Karpas-422 (cell line): Measurements from ENCODE around the gene TRAPPC10. TPM values are rescaled to one million over a fixed set of nuclear protein-coding genes. Genes with fewer than 3 reads are reported as not detected.
"Not testable (repeated sequence)": the region's sequence is repeated elsewhere in the genome, so short reads cannot be mapped to it uniquely, and the experiment has no call there.

Experiments
- DNase-seq: peaks from one replicate; pipeline ENCODE4 v3.0.0-alpha.2; 2015
- H2AFZ ChIP-seq: fragments of 200-600 bp; sonication (generic); 2 replicates; pipeline ENCODE4 v1.6.1; 2014; ENCODE audit warnings: antibody characterized with exemption, low read length, mixed read lengths
- H3K27ac ChIP-seq: fragments of 200-600 bp; sonication (generic); 2 replicates; pipeline ENCODE4 v1.5.1; 2014; ENCODE audit warnings: mild to moderate bottlenecking, low read length, moderate library complexity
- H3K27me3 ChIP-seq: fragments of 200-600 bp; sonication (generic); 2 replicates; pipeline ENCODE4 v1.6.1; 2014; ENCODE audit warnings: low read length, mixed read lengths
- H3K36me3 ChIP-seq: fragments of 200-600 bp; sonication (generic); 2 replicates; pipeline ENCODE4 v1.6.1; 2014; ENCODE audit warnings: low read length, mixed read lengths; ENCODE audit not compliant: insufficient read depth
- H3K4me1 ChIP-seq: fragments of 200-600 bp; sonication (generic); 2 replicates; pipeline ENCODE4 v1.6.1; 2014; ENCODE audit warnings: mild to moderate bottlenecking, low read length, mixed read lengths
- H3K4me2 ChIP-seq: fragments of 200-600 bp; sonication (generic); 2 replicates; pipeline ENCODE4 v1.6.1; 2014; ENCODE audit warnings: low read length, low read depth, mild to moderate bottlenecking; ENCODE audit not compliant: poor library complexity, severe bottlenecking
- H3K4me3 ChIP-seq: fragments of 200-600 bp; sonication (generic); 2 replicates; pipeline ENCODE4 v1.5.1; 2014; ENCODE audit warnings: mild to moderate bottlenecking, antibody characterized with exemption, low read length, mixed read lengths
- H3K79me2 ChIP-seq: fragments of 200-600 bp; sonication (generic); 2 replicates; pipeline ENCODE4 v1.6.1; 2014; ENCODE audit warnings: mild to moderate bottlenecking, low read length, mixed read lengths
- H3K9ac ChIP-seq: fragments of 200-600 bp; sonication (generic); 2 replicates; pipeline ENCODE4 v1.6.0; 2014; ENCODE audit warnings: low read length
- H3K9me2 ChIP-seq: fragments of 200-600 bp; sonication (generic), shearing (Covaris generic); replicated peaks from 2 replicates; pipeline ENCODE4 v1.6.0; 2014; ENCODE audit warnings: mild to moderate bottlenecking, low read length, moderate library complexity; ENCODE audit not compliant: insufficient read depth
- H3K9me3 ChIP-seq: fragments of 300-700, 200-600 bp; sonication (generic); 2 replicates; pipeline ENCODE4 v1.6.1; 2014; ENCODE audit warnings: low read length, mixed read lengths
- H4K20me1 ChIP-seq: fragments of 200-600 bp; sonication (generic); 2 replicates; pipeline ENCODE4 v1.6.1; 2014; ENCODE audit warnings: mild to moderate bottlenecking, antibody characterized with exemption, low read length, low read depth; ENCODE audit not compliant: insufficient read depth
- total RNA-seq: library from RNA; depleted of rRNA; stranded (reverse); fragments of >200 nt; shearing (Covaris generic); gene quantifications from 2 replicates; pipeline ENCODE4 v1.2.3, GENCODE V29; 2014; ENCODE audit warnings: low replicate concordance

The TRAPPC10 gene
- total RNA-seq, 1 experiment from 2014 or later = 40.3 TPM

DNA sequence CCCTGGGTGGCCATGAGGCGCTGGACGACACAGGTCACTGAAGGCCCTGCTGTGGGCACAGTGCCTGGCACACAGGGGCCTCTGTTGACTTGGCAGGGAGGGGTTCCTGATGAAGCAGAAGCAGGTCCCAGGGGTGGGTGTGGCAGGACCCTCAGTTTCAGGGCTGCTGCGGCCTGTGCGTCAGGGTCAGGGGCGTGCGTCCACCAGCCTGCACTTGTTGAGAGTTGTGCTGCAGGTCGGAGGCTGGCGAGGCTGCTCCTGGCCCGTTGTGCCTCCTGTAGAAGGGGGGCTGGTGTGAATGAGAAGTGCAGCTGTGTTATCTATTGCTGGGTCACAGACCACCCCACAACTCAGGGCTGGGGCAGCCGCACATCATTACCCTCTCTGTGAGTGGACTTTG lies 130.4 kb downstream of the TRAPPC10 start:
- not testable (repeated sequence) for H3K27me3 ChIP-seq, H2AFZ ChIP-seq, H3K4me1 ChIP-seq, H3K9me3 ChIP-seq, DNase-seq, H3K27ac ChIP-seq, H3K36me3 ChIP-seq, H3K9ac ChIP-seq, H3K4me2 ChIP-seq, H3K79me2 ChIP-seq, H3K9me2 ChIP-seq, H3K4me3 ChIP-seq, H4K20me1 ChIP-seq

DNA sequence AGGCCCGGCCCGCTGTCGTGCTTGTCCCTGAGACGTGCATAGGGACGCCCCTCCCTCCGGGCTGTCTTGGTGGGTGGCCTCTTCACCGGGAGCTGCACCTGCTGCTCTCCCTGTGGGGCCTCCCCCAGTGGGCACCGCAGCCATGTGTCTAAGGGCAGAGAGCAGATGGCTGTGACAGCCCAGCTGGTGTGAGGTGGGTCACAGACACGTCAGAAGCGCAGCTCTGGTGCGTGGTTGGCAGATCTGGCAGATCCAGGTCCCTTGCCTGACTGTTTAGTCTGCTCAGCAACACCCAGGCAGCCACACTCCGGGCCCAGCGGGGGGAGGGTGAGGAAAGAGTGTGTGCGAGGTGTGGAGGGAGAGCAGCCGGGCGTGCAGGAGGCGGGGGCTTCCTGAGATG lies 131.3 kb downstream of the TRAPPC10 start:
- H3K4me3 ChIP-seq, H3K79me2 ChIP-seq, H3K9me2 ChIP-seq, H3K4me1 ChIP-seq, H3K4me2 ChIP-seq, H2AFZ ChIP-seq, H3K9ac ChIP-seq, DNase-seq, H3K27me3 ChIP-seq, H3K36me3 ChIP-seq, H3K9me3 ChIP-seq, H4K20me1 ChIP-seq, H3K27ac ChIP-seq: not testable (repeated sequence)

DNA sequence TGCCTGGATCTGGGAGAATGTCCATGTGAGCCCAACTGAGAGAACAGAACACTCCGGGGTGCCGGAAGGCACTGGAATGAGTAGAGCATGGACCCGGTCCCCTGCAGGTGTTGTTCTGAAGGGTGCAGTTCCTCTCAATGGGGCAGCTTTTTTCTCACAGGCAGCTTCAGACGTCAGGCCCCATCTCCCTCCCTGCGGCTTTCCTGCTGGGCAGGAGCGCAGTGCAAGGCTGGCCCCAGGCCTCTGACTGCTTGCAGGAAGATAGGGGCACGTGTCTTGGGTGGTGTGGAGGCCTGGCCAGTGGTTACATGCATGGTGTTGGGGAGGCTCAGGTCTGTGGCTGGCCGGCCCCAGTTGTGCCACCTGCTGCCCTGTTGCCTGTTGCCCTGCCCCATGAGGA lies 131.9 kb downstream of the TRAPPC10 start:
- not testable (repeated sequence) for H3K9me2 ChIP-seq, H4K20me1 ChIP-seq, H3K9me3 ChIP-seq, H3K4me2 ChIP-seq, H3K27ac ChIP-seq, DNase-seq, H3K79me2 ChIP-seq, H3K4me1 ChIP-seq, H3K36me3 ChIP-seq, H2AFZ ChIP-seq, H3K9ac ChIP-seq, H3K27me3 ChIP-seq, H3K4me3 ChIP-seq

DNA sequence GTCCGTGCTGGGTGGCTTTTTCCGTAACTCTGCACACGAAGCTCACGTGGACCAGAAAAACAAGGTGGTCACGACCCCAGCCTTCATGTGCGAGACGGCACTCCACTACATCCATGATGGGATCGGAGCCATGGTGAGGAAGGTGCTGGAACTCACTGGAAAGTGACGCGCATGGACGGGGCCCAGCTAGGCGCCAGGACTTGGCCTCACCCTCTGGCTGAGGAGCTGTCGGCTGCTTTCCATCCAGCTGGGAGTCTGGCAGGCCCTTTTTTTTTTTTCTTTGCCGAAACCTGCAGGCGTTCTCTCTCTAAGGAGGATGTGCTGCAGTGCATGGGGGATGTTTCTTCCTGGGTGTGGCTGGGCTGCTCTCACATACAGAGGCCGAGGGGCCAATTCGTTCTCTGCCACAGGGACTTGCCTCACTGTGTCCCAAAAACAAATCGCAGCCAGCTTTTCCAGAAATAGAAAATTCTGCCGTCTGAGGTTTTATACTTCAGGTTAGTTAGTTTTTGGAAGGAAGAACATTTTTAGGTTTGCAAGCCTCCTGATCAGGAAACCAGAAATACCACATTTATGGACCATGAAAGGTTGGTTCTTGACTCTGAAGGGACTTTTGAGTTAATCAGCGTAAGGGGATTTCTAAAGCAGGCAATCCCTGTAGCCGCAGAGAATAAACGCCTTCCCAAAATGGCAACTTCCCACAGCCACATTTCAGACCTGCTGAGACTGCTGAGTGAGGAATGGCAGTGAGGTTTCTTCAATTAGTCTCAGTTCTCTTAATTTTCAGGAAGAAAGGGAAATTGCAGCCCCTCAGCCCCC lies 132.9 kb downstream of the TRAPPC10 start:
- H3K4me2 ChIP-seq, H3K36me3 ChIP-seq, DNase-seq, H3K9me2 ChIP-seq, H3K27me3 ChIP-seq, H2AFZ ChIP-seq, H3K4me1 ChIP-seq, H3K9ac ChIP-seq, H3K4me3 ChIP-seq, H4K20me1 ChIP-seq, H3K79me2 ChIP-seq, H3K27ac ChIP-seq, H3K9me3 ChIP-seq: not testable (repeated sequence)

DNA sequence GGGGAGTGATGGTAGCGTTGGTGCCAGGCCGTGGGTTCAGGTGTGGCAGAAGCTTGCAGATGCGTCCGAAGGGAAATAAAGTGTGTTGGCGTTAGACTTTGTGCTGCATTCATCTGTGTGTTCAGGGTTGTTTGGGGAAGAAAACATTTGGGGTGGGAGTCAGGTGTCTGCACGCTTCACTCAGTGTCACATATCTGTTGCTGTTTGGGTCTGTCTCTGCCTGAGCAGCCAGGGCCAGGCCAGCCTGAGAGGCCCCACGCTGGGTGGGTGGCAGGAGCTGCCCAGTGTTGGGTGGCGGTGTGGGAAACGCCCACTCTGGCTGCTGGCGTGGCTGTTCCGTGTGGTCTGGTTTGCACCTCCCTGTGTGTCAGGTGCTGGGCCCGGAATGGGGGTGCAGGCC lies 133.5 kb downstream of the TRAPPC10 start:
- H3K4me2 ChIP-seq, H3K27me3 ChIP-seq, H4K20me1 ChIP-seq, H3K4me3 ChIP-seq, H3K27ac ChIP-seq, H3K79me2 ChIP-seq, H3K36me3 ChIP-seq, H3K9me3 ChIP-seq, H2AFZ ChIP-seq, H3K9ac ChIP-seq, DNase-seq, H3K9me2 ChIP-seq, H3K4me1 ChIP-seq: not testable (repeated sequence)

DNA sequence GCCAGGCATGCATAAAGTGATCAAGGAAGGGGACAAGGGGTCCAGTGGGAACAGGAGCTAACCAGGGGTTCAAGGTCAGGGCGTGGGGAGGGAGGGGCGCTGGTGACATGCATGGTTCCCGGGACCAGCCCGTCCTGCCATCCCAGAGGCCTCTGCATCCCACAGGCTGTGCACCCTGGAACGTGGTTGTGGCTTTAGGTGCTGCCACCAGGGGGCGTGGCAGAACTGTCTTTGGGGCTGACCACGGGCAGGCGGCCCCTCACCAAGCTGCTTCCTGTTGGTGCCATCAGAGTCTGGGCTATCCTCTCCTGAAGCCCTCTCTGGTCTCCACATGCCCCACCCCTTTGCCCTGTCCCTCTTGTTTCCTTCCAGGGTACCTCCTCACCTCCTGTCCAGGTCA lies 135.0 kb downstream of the TRAPPC10 start:
- H3K4me2 ChIP-seq, H3K4me1 ChIP-seq, DNase-seq, H3K79me2 ChIP-seq, H3K9ac ChIP-seq, H3K9me2 ChIP-seq, H3K9me3 ChIP-seq, H3K36me3 ChIP-seq, H3K27me3 ChIP-seq, H4K20me1 ChIP-seq, H3K4me3 ChIP-seq, H2AFZ ChIP-seq, H3K27ac ChIP-seq: not testable (repeated sequence)

DNA sequence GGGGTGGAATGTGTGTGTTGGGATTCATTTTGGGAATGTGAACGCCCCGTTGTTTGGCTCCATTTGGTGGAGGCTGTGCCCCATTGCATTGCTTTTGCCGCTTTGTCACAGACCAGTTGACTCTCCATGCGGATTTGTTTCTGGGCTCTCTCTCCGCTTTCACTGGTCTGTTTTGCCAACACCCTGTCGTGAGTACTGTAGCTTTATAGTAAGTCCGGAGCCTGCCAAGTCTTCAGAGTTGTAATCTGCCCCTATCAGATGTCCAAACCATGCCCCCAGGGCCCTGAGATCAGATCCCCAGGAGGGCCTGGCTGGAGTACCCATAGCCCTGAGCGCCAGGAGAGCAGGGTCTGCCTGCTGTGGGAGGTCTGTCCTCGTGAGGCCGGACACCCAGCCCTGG lies 138.1 kb downstream of the TRAPPC10 start:
- H3K9me2 ChIP-seq, H3K9me3 ChIP-seq, H3K79me2 ChIP-seq, H2AFZ ChIP-seq, H3K9ac ChIP-seq, H3K36me3 ChIP-seq, H3K27me3 ChIP-seq, H3K4me3 ChIP-seq, H3K4me2 ChIP-seq, DNase-seq, H3K27ac ChIP-seq, H4K20me1 ChIP-seq, H3K4me1 ChIP-seq: not testable (repeated sequence)

DNA sequence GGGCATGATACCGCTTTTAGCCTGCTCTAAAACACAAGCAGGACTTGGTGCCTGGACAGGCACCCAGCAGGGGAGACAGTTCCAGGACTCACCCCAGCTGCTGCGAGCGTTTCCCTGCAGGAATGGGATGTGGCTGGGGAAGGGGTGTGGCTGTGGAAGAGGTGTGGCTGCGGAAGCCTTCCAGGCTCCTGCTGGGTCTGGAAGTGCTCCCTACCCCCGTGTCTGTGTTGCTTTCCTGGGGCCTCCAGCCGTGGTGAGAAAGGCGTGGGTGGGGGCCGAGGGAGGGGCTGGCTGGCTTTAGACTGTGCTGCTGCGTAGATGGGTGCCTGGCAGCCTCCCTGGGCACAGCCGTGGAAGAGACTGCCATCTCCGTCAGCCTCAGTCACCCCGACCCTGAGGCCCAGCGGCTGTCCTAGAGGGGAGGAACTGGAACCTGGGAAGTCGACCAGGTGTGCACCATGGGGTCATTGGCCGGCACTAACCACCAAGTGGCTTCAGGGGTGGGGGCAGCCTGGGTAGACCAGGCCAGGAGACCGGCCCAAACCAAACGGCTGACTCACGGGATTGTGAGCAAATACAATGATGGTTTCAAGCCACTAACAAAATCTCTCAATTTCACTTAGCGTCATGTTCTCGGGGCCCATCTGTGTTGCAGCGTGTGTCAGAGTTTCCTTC lies 141.2 kb downstream of the TRAPPC10 start:
- H2AFZ ChIP-seq, H3K9ac ChIP-seq, H3K36me3 ChIP-seq, H3K4me3 ChIP-seq, H3K9me3 ChIP-seq, H3K4me1 ChIP-seq, H3K9me2 ChIP-seq, H3K4me2 ChIP-seq, H3K27me3 ChIP-seq, DNase-seq, H3K27ac ChIP-seq, H4K20me1 ChIP-seq, H3K79me2 ChIP-seq: not testable (repeated sequence)
